ENCODE results near the gene PPP1R12B. TPM values are rescaled to one million over a fixed set of nuclear protein-coding genes. Genes with fewer than 3 reads are reported as not detected.
A peak's percentile ranks its signal among the peaks of the same experiment; 100 is the strongest.
"Not testable (repeated sequence)": the region's sequence is repeated elsewhere in the genome, so short reads cannot be mapped to it uniquely, and the experiment has no call there.

PPP1R12B gene
- total RNA-seq, 1 donor = 21.6 TPM

- TF ChIP-seq CTCF (IDR thresholded peaks at IDR 0.05; ENCODE audit: insufficient read depth, low read depth, low read length) = no peak
- DNase-seq (ENCODE audit: low read depth) = no peak
- H3K4me3 ChIP-seq (ENCODE audit: low read depth, low read length) = no peak overlapping the region
Observed at GRCh38 chr1:202580619-202581018, 232.1 kb downstream of the PPP1R12B start.

GRCh38 chr1:202582350-202582749, 233.9 kb downstream of the PPP1R12B start:
- DNase-seq (ENCODE audit: low read depth); H3K4me3 ChIP-seq (ENCODE audit: low read depth, low read length): not testable (repeated sequence)

- DNase-seq (ENCODE audit: low read depth) = peak; percentile 90
- H3K4me3 ChIP-seq (ENCODE audit: low read depth, low read length) = no peak overlapping the region
- TF ChIP-seq CTCF (IDR thresholded peaks at IDR 0.05; ENCODE audit: insufficient read depth, low read depth, low read length) = no peak
Observed at GRCh38 chr1:202584707-202585589, 236.4 kb downstream of the PPP1R12B start.

GRCh38 chr1:202585590-202585933, 237.1 kb downstream of the PPP1R12B start:
- no peak overlapping the region for H3K4me3 ChIP-seq (ENCODE audit: low read depth, low read length)
- TF ChIP-seq CTCF (IDR thresholded peaks at IDR 0.05; ENCODE audit: insufficient read depth, low read depth, low read length) = no peak
- DNase-seq (ENCODE audit: low read depth) = peak; percentile 36

- no peak overlapping the region for H3K4me3 ChIP-seq (ENCODE audit: low read depth, low read length)
- TF ChIP-seq CTCF (IDR thresholded peaks at IDR 0.05; ENCODE audit: insufficient read depth, low read depth, low read length) = no peak
- DNase-seq (ENCODE audit: low read depth) = peak; percentile 46
Observed at GRCh38 chr1:202586018-202586821, 237.7 kb downstream of the PPP1R12B start.

- no peak overlapping the region for H3K4me3 ChIP-seq (ENCODE audit: low read depth, low read length)
- DNase-seq (ENCODE audit: low read depth) = no peak
- no peak for TF ChIP-seq CTCF (IDR thresholded peaks at IDR 0.05; ENCODE audit: insufficient read depth, low read depth, low read length)
Observed at GRCh38 chr1:202586871-202587270, 238.4 kb downstream of the PPP1R12B start.

- H3K4me3 ChIP-seq (ENCODE audit: low read depth, low read length) = no peak overlapping the region
- TF ChIP-seq CTCF (IDR thresholded peaks at IDR 0.05; ENCODE audit: insufficient read depth, low read depth, low read length) = no peak
- peak; percentile 59 for DNase-seq (ENCODE audit: low read depth)
Observed at GRCh38 chr1:202587859-202588485, 239.5 kb downstream of the PPP1R12B start.

All from fibroblast of villous mesenchyme (primary cell).